ENCODE measurements around the gene ACSL3.

Gene ACSL3

GRCh38 chr2:222878877-222879603, 18.2 kb downstream of the ACSL3 start:
- Histone ChIP-seq H3K27me3 (ENCODE audit: control insufficient read depth, insufficient read depth, low read length) (no peaks in the 10 kb centered on the region), H3K9me3 (ENCODE audit: control insufficient read depth, low read length) (no peaks in the 10 kb centered on the region), H3K4me3 (ENCODE audit: low read depth, low read length) (no peak overlapping the region), H3K27ac (peak overlapping the region; percentile 52), H3K9ac (no peak overlapping the region), H3K79me2 (peaks cover 53% of the 10 kb centered on the region), H3K4me2 (ENCODE audit: low read length) (no peak overlapping the region), H3K4me1 (peaks cover 46% of the 10 kb centered on the region), H2AFZ (no peak overlapping the region), H3K36me3 (ENCODE audit: control insufficient read depth, insufficient read depth, low read length) (no peaks in the 10 kb centered on the region)
- TF ChIP-seq, protein P1, sequence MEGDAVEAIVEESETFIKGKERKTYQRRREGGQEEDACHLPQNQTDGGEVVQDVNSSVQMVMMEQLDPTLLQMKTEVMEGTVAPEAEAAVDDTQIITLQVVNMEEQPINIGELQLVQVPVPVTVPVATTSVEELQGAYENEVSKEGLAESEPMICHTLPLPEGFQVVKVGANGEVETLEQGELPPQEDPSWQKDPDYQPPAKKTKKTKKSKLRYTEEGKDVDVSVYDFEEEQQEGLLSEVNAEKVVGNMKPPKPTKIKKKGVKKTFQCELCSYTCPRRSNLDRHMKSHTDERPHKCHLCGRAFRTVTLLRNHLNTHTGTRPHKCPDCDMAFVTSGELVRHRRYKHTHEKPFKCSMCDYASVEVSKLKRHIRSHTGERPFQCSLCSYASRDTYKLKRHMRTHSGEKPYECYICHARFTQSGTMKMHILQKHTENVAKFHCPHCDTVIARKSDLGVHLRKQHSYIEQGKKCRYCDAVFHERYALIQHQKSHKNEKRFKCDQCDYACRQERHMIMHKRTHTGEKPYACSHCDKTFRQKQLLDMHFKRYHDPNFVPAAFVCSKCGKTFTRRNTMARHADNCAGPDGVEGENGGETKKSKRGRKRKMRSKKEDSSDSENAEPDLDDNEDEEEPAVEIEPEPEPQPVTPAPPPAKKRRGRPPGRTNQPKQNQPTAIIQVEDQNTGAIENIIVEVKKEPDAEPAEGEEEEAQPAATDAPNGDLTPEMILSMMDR (IDR thresholded peaks at IDR 0.05), result no peak

GRCh38 chr2:222879604-222879933, 18.7 kb downstream of the ACSL3 start:
- peaks cover 48% of the 10 kb centered on the region for H3K79me2 ChIP-seq

GRCh38 chr2:222882484-222882928, 21.7 kb downstream of the ACSL3 start:
- no peak overlapping the region for H2AFZ ChIP-seq
- H3K36me3 ChIP-seq (ENCODE audit: control insufficient read depth, insufficient read depth, low read length), result no peaks in the 10 kb centered on the region
- H3K4me2 ChIP-seq (ENCODE audit: low read length), result no peak overlapping the region
- no peak overlapping the region for H3K9ac ChIP-seq
- H3K27me3 ChIP-seq (ENCODE audit: control insufficient read depth, insufficient read depth, low read length), result no peaks in the 10 kb centered on the region
- peaks cover 40% of the 10 kb centered on the region for H3K4me1 ChIP-seq
- no peak overlapping the region for H3K4me3 ChIP-seq (ENCODE audit: low read depth, low read length)
- H3K9me3 ChIP-seq (ENCODE audit: control insufficient read depth, low read length), result no peaks in the 10 kb centered on the region
- peaks cover 41% of the 10 kb centered on the region for H3K79me2 ChIP-seq
- H3K27ac ChIP-seq, result peak overlapping the region; percentile 86
- TF ChIP-seq, protein P1 (IDR thresholded peaks at IDR 0.05), result no peak

More at GRCh38 chr2:222879604-222879933, 18.7 kb downstream of the ACSL3 start:
- Histone ChIP-seq H3K27me3 (ENCODE audit: control insufficient read depth, insufficient read depth, low read length) (no peaks in the 10 kb centered on the region), H3K4me3 (ENCODE audit: low read depth, low read length) (no peak overlapping the region), H3K9ac (no peak overlapping the region), H3K9me3 (ENCODE audit: control insufficient read depth, low read length) (no peaks in the 10 kb centered on the region), H3K4me2 (ENCODE audit: low read length) (no peak overlapping the region), H3K36me3 (ENCODE audit: control insufficient read depth, insufficient read depth, low read length) (no peaks in the 10 kb centered on the region), H2AFZ (no peak overlapping the region), H3K27ac (peak overlapping the region; percentile 52), H3K4me1 (peaks cover 49% of the 10 kb centered on the region)
- TF ChIP-seq, protein P1 (IDR thresholded peaks at IDR 0.05), result no peak

- TF ChIP-seq, protein P1 (IDR thresholded peaks at IDR 0.05), result no peak
- H3K4me3 ChIP-seq (ENCODE audit: low read depth, low read length), result no peak overlapping the region
- no peak overlapping the region for H3K4me2 ChIP-seq (ENCODE audit: low read length)
- H3K9ac ChIP-seq, result no peak overlapping the region
- H3K9me3 ChIP-seq (ENCODE audit: control insufficient read depth, low read length), result no peaks in the 10 kb centered on the region
- no peaks in the 10 kb centered on the region for H3K36me3 ChIP-seq (ENCODE audit: control insufficient read depth, insufficient read depth, low read length)
- H3K4me1 ChIP-seq, result peaks cover 34% of the 10 kb centered on the region
- H3K79me2 ChIP-seq, result peaks cover 41% of the 10 kb centered on the region
- H3K27me3 ChIP-seq (ENCODE audit: control insufficient read depth, insufficient read depth, low read length), result no peaks in the 10 kb centered on the region
- H3K27ac ChIP-seq, result peak overlapping the region; percentile 86
- H2AFZ ChIP-seq, result no peak overlapping the region
Measured at GRCh38 chr2:222883420-222883819, 22.6 kb downstream of the ACSL3 start.
